ENCODE measurements around the gene NAA15.
"Not testable (repeated sequence)": the region's sequence is repeated elsewhere in the genome, so short reads cannot be mapped to it uniquely, and the experiment has no call there.

NAA15 gene

DNA sequence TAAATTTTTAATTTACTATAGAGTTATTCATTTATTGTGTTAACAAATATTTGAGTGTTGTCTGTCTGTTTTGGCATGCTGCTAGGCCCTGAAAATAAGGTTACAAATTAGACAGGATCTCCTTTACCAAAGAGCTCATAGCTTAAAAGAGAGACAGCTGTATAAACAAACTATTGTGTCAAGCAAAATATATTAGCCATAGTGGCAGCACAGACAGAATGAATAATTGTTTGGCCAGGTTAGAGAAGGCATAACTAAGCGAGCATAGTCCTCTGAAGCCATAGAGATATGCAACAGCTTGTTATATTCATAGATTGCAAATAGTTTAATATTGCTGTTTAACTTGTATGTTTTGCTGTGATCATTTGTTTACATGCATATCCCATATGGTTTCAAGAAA, 67.7 kb downstream of the NAA15 start:
- DNase-seq: no peak

DNA sequence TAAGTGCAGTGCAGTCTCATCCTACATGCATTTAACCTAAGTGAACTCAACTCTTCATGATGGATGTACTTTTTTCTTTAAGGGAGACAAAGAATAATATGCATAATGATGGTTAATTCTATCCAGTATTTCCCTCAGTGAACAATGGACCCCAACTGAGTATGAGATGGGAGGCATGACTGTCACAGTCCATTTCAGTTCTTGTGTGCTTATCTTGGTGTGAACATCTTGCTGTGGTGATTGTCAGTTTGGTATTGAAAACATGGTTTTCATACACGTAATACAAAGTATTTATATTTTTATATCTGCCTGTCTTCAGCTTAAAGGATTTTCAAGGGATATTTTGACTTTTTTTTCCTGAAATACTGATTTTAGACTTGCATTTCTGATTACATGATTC, 72.9 kb downstream of the NAA15 start:
- DNase-seq: peak; percentile 67

DNA sequence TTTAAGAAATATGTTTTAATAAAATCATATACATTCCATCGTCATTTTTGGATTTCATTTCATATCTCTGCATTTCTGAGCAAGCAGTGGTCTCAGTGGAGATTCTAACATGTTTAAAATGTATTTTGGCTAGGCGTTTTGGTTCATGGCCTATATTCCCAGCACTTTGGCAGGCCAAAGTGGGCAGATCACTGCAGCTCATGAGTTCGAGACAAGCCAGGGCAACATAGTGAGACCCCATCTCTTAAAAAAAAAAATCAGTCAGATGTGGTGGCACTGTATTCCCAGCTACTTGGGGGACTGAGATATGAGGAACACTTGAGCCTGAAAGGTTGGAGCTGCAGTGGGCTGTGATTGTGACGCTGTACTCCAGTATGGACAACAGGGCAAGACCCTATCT, 85.1 kb downstream of the NAA15 start:
- no peak for DNase-seq

DNA sequence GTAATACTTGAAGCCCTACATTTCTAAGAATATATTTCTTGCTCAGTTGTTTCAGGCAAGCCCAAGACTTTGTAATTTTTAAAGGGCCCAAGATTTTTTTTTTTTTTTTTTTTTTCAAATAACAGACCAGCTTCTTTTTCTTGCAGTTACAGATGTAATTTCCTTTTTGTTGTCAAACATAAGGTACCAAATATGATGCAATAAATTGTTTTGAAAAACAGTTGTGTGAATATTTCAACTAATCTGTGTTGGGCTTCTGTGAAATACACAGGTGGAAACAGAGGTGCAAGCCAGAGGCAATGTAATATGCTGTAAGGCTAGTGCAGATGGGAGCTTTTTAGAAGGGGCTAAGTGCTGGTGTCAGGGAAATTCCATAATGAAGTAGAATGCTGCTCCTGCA, 87.8 kb downstream of the NAA15 start:
- DNase-seq: no peak

DNA sequence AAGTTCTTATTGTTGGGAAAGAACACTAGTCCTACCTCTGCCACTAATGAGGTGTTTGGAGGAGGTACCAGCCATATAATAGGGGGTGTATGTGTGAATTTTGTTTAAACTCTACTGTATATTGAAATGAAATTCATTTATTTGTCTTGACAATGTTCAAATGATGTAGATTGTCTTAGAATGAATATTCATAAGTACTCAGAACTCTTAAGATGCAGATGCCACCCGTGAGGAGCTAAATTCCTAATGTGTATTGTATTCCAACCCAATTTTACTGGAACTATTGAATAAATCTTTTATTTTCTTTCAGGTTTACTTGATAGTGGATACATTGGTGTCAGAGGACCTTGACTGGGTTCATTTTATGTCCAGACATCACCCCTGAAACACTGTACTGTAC, 88.7 kb downstream of the NAA15 start:
- DNase-seq: no peak

DNA sequence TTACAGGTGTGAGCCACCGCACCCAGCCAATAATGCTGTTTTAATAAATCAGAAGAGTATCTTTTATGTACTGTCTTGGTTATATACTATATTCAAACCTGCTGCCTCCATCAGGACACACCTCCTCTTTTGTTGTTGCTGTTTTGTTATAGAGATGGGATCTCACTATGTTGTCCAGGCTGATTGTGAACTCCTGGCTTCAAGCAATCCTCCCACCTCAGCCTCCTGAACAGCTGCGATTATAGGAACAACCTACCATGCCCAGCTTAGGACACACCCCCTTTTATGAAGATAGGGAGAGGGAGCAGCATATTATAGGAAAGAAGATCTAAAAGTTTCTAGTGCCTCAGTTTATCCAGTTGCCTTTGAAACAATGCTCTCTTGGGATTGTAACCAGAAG, 90.4 kb downstream of the NAA15 start:
- DNase-seq: no peak

DNA sequence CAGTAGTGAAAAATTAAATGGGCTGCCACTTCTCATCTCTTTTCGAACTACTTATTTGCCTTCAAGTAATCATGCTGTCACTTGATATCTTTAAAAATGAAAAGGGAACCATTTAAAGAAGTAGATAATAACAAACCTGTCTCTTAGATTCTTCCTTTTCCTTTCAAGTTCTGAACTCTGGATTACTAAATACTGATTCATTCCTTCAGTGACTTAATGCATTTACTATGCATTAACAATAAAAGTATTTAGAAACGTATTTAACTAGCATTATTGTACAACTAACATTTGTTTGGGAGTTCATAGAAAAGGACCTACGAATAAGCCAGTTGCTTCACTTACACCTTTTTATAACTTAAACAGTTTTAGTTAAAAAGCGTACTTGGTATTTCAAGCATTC, 91.5 kb downstream of the NAA15 start:
- no peak for DNase-seq

DNA sequence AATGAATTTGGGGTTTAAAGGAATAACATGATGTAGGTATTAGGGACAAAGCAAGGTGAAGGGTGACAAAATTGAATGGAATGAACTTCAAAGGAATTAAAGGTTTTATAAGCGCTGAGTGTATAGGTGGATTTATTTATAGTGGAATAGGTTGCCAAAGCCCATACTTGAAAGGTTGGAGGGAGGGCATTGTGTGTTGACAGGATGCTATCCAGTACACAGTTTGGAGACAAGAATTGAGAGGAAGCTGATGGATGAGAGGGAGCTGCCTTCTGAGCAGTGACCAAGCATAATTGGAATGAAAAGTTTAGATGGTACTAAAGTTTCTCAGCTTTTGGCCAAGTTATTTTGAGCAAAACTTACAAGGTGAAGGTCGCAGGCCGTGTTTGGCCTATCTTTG, 100.1 kb downstream of the NAA15 start:
- no peak for DNase-seq

DNA sequence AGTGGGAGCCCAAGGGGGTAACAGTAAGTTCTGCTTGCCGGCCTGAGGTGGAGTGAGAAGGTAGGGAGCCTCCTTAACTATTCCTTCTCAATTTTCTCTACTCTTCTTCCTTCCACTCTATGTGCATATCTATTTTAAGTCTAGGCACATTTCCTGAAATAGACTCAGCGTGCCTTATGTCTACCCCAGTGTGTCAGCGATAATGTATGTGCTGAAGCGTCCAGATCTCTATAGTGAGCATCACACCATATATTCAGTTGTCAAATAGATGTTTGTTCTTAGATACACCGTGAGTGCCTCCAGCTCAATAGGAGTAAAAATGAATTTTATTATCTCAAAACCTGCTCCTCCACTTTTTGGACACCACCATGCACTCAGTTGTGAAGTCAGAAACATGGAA, 101.1 kb downstream of the NAA15 start:
- DNase-seq: no peak

DNA sequence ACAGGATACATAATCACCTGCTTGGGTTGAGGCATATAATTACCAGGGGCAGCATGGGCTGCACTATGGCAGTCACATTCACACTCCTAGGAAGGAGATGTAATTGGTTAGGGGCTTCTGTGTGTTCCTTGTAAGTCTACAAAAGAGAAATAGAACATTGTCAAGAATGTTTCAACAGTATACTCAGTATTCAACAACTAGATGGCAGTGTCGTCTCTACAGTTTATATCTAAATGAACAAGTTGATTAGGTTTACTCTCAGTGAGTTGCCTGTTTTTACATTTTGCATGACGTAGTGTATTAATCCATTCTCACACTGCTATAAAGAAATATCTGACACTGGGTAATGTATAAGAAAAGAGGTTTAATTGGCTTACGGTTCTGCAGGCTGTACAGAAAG, 102.2 kb downstream of the NAA15 start:
- DNase-seq: peak; percentile 55

DNA sequence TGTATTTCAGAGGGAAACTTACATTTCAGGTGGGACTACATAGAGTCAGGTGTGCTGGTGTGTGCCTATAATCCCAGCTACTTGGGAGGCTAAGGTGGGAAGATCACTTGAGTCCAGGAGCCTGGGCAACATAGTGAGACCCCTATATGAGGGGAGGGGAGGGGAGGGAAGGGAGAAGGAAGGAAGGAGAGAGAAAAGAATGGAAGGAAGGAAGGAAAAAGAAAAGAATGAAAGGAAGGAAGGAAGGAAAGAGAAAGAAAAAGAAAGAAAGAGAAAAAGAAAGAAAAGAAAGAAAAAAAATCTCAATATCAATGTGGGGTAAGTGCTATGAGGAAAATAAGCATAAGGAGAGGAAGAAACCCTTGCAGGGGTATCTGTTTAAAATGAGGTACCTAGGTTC, 109.0 kb downstream of the NAA15 start:
- DNase-seq: no peak

DNA sequence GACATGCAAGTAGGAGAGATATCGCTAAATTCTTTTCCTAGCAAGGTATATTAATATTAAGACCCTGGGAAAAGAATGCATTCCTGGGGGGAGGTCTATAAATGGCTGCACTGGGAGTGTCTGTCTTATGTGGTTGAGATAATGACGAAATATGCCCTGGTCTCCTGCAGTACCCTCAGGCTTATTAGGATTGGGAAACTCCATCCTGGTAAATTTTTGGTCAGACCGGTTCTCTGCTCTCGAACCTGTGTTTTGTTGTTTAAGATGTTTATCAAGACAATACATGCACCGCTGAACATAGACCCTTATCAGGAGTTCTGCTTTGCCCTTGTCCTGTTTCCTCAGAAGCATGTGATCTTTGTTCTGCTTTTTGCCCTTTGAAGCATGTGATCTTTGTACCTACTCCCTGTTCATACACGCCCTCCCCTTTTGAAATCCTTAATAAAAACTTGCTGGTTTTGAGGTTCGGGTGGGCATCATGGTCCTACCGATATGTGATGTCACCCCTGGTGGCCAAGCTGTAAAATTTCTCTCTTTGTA, 113.4 kb downstream of the NAA15 start:
- peak; percentile 44 for DNase-seq

DNA sequence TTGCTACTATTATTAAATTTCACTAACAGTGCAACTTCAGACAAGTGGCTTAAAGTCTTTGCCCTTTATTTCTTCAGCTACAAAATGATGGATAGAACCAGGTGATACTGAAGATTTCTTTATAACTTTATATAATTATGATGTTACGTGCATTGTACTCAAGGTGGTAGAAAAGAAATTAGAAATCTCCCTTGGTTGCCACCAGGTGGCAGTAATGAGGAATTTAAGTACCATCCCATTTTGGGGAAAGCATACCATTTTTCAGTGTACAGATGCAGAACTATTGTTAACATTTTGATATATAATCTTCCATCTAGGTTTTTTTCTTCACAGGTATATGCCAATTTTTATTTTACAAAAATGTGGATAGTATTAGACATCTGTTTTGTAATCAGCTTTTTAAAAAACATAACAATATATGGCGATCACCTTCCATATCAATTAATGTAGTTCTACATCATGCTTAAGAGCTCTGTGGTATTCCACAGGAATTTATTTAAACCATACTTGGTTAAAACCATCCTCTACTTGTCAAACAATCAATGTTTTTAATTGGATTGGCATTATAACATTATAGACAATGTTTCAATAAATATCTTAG, 114.9 kb downstream of the NAA15 start:
- peak; percentile 78 for DNase-seq

DNA sequence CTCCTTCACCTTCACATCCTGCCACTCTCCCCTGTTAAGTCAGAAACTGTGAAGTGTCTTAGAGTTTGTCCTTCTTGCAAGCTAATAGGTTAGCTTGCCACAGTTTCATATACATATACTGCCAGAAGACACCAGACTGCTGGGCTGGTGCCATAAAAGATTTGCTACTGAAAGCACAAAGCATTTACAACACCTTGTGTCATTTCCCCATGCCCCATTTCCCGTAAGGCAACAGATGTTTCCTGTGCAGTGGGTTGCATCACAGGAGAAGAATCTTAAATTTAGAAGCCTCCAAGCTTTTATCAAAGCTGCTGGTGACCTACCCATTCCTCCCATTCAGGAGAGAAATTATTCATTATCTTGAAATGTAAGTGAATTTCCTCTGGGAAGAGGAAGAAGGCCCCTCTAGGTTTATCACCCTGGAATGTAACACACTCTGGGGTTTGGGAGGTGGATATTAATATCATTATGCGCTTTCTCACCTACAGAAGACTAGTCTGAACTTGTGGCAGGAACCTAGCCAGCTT, 118.1 kb downstream of the NAA15 start:
- DNase-seq: peak; percentile 91

DNA sequence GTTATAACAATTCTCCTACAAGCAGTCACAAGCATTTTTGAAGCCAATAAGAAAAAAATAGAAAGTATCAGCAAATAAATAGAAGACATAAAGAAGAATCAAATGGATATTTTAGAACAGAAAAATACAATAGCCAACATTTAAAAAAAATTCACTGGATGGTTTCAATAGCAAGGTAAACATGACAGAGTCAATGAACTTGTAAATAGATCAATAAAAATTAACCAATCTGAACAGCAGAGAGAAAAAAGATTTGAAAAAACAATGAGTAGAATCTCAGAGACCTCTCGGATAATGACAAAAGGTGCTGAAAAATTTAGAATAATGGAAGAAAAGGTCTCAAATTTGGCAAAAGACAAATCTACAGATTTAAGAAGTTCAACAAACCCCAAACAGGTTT, 119.3 kb downstream of the NAA15 start:
- DNase-seq: no peak

DNA sequence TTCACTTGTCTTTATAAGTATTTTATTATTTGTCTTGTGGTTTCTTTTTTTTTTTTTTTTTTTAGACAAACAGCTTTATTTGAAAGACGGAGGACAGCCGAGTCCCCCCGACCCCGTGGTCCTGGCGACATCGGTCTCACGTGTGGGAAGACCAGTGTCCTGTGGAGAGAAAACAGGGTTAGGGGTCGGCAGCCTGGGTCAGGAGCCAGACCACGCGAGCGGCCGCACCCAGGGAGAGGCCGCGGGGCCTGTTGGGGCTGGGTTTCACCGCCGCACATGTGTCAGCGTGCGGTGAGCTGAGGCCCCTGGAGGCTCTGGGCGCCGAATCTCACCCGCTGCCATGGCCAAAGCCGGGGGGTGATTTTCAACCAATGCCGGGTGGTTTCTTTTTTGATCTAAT, 134.8 kb downstream of the NAA15 start:
- DNase-seq: no peak

DNA sequence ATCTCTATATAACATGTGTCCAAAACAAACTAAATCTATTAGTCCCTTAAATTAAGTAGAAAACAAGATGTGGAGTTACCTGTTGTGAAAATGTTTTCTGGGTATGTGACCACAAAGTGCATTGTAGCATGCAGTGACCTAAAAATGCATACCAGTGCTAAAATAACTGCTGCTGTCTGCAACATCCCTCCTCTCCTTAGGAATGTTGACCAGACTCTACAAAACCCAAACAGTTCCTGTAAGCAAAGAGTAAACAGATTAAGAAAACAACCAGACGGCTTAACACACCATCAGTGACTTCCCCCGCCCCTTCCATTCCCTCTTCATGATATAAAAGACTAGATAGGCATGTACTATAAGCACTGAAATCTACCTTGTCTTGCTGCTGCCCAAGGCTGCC, 136.8 kb downstream of the NAA15 start:
- no peak for DNase-seq

DNA sequence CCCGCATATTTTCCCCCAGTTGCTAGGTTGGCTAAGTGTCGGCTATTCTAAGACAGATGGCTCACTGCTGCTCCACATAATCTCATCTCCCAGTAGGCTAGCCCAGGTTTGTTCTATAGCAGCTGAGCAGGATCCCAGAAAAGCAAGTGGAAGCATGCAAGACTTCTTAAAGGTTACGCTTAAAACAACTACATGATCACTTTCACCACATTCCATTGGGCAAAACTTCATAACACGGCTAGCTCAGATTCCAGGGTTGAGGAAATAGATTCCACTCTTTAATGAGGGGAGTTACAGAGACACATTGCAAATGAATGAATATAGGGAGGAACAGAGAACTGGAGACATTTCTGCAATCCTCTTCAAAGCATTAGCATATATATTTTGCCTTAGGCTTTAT, 139.7 kb downstream of the NAA15 start:
- DNase-seq: no peak

DNA sequence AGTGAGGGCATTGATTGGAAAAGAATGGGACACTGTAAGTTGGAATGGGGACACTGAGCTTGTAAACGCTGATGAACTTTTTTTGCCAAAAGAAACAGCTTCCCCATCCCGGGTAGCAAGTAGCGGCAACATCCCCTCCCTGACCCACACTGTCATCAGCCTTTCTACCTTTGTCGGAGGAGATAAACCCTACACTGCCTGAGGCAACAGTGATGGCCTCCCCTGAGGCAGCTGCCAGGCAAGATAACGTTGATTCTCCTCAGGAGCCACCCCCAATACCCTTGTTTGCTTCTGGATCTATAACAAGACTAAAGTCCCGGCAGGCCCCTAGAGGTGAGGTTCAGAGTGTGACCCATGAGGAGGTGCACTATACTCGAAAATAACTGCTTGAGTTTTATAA, 142.4 kb downstream of the NAA15 start:
- DNase-seq: peak; percentile 35

DNA sequence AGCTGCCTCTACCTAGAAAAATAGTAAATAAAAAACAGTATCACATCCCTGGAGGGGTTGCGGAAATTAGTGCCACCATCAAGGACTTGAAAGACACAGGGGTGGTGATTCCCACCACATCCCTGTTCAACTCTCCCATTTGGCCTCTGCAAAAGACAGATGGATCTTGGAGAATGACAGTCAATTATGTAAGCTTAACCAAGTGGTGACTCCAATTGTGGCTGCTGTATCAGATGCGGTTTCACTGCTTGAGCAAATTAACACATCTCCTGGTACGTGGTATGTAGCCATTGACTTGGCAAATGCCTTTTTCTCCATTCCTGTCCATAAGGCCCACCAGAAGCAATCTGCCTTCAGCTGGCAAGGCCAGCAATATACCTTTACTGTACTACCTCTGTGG, 143.6 kb downstream of the NAA15 start:
- DNase-seq: peak; percentile 22

DNA sequence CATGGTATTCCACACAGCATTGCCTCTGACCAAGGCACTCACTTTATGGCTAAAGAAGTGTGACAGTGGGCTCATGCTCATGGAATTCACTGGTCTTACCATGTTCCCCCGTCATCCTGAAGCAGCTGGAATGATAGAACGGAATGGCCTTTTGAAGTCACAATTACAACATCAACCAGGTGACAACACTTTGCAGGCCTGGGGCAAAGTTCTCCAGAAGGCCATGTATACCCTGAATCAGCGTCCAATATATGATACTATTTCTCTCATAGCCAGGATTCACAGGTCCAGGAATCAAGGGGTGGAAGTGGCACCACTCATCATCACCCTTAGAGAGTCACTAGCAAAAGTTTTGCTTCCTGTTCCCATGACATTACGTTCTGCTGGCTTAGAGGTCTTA, 145.8 kb downstream of the NAA15 start:
- DNase-seq: not testable (repeated sequence)

DNA sequence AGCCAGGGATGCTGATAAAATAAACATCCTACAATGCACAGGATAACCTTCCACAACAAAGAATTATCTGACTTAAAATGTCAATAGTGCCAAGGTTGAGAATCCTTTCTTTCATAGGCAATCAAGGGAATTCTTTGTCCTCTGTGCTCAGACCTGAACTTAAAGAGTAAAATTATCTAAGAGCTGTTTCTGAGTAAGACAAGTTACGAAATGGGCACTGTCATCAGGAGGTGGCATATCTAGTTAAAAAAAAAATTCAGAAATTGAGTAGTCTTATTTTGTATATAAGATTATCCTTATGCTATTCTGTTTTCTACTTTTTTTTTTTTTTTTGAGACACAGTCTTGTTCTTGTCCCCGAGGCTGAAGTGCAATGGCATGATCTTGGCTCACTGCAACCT, 149.3 kb downstream of the NAA15 start:
- no peak for DNase-seq

DNA sequence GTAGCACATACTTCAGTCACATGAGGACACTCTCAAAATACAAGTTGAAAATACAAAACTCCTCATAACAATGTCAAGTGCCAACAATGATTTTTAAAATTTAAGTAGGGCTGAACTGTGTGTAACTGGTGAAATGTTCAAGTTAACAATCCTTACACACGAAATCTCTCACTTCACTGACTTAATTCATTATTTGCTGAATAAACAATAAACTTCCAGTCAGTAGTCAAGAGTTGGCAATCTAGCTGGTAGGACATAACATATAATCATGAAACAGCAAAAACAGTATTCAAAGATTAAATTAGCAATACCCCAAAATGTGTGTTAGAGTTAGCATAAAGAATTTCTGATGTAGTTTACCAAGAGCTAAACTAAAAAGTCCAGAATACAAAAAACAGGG, 150.7 kb downstream of the NAA15 start:
- no peak for DNase-seq

DNA sequence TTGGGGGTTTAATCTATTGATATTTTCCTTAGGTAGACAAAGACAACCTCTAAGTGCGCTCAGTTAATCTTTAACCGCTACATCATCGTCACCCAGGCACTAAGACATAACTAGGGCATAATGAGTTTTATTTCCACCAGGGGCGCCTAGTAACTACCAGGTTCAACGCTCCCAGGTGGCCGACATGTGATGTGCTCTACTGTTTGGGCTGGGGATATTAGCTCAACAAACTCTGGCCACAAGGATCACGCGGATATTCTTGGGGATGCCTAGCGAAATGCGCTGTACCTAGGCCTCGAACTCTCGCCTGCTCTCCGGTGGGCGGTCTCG, 151.7 kb downstream of the NAA15 start:
- peak; percentile 91 for DNase-seq

DNA sequence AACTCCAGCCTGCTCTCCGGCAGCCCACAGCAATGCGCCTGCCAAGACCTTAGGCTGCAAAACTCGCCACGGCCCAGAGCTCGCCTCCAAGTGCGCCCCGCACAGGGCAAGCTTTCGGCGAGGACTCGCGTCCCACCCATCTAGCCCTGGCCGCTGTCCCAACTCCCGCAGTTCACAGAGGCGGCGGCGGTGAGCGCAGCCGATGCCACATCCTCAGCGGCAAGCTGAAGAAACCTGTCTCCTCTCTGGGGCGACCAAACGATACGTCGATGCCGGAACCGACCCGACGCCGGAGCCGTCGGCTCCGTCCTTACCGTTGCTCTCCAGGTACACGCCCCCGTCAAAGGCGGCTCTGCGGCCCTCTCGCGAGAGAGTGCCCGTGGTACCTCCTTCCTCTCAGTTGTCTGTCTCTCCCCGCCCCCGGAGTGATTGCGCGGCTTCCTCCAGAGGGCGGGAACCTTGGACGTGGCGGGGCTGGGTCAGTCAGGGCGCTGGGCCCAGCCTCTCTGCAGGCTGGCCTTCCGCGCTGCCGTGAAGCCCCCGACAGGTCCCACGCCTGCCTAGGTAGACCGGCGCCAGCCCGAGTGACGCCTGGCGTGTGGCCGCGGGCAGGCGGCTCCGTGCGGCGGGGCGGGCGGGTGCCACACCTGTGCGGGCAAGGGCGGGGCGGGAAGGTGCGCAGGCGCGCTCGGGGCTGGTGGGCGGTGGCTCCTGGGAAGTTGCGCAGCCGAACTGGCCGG, 152.2 kb downstream of the NAA15 start:
- DNase-seq: peak; percentile 99
